Stimulated activated CD4-positive, alpha-beta T cell treated with anti-CD3 and anti-CD28 coated beads, TNF-alpha, amount 100 ng/mL, for 48 hours (primary cell): ENCODE results near the gene MPV17L2.

Source experiments
- DNase-seq, 3 donors: peaks; one replicate each; pipeline ENCODE4 v3.0.0-alpha.2; 2020; ENCODE audit warnings: low read depth in 3 of 3

MPV17L2 gene

GRCh38 chr19:18234194-18234593 is 41.2 kb downstream of the MPV17L2 start:
- no peak for DNase-seq

GRCh38 chr19:18239303-18239702 is 46.3 kb downstream of the MPV17L2 start:
- DNase-seq = no peak

- no peak for DNase-seq
Measured at GRCh38 chr19:18245297-18245696, 52.3 kb downstream of the MPV17L2 start.
